Endothelial cell (in vitro differentiated cells): ENCODE measurements around the gene EIF2A. TPM values are rescaled to one million over a fixed set of nuclear protein-coding genes. Genes with fewer than 3 reads are reported as not detected.
A peak's percentile ranks its signal among the peaks of the same experiment; 100 is the strongest.
"Not testable (repeated sequence)": the region's sequence is repeated elsewhere in the genome, so short reads cannot be mapped to it uniquely, and the experiment has no call there.

Experiments
- DNase-seq: peaks from one replicate; pipeline ENCODE4 v3.0.0; 2021; ENCODE audit warnings: low spot score
- H3K27ac Mint-ChIP-seq: one replicate; pipeline ENCODE4 v1.8.0; 2021; ENCODE audit warnings: mixed read lengths, inconsistent platforms; ENCODE audit not compliant: unreplicated experiment
- H3K27me3 Mint-ChIP-seq: one replicate; pipeline ENCODE4 v1.8.0; 2021; ENCODE audit warnings: mild to moderate bottlenecking, moderate library complexity, mixed read lengths, inconsistent platforms; ENCODE audit not compliant: unreplicated experiment
- H3K36me3 Mint-ChIP-seq: one replicate; pipeline ENCODE4 v1.8.0; 2021; ENCODE audit warnings: mild to moderate bottlenecking, low read depth, mixed read lengths, inconsistent platforms; ENCODE audit not compliant: unreplicated experiment
- H3K4me1 Mint-ChIP-seq: one replicate; pipeline ENCODE4 v1.8.0; 2021; ENCODE audit warnings: mild to moderate bottlenecking, mixed read lengths, inconsistent platforms; ENCODE audit not compliant: unreplicated experiment
- H3K4me3 Mint-ChIP-seq: one replicate; pipeline ENCODE4 v1.8.0; 2021; ENCODE audit warnings: mild to moderate bottlenecking, mixed read lengths, inconsistent platforms; ENCODE audit not compliant: unreplicated experiment
- H3K9me3 Mint-ChIP-seq: one replicate; pipeline ENCODE4 v1.8.0; 2021; ENCODE audit warnings: mixed read lengths, inconsistent platforms; ENCODE audit not compliant: unreplicated experiment
- CTCF ChIP-seq: fragments of 200-600 bp; sonication (generic); IDR thresholded peaks from one replicate; pipeline ENCODE4 v1.5.0; 2021; ENCODE audit warnings: antibody characterized with exemption; ENCODE audit not compliant: unreplicated experiment
- total RNA-seq: library from RNA; stranded (reverse); fragmentation: NEBNext Ultra II Directional; extraction: Animal tissue kit (Norgen Biotek cat#: 25700); gene quantifications from one replicate; pipeline ENCODE4 v1.2.1, GENCODE V29; 2021; ENCODE audit not compliant: unreplicated experiment

EIF2A gene
- total RNA-seq, 1 donor from 2014 or later, result 68.8 TPM

- no peak for DNase-seq
- H3K4me1 Mint-ChIP-seq, result no peaks in the 10 kb centered on the region
- H3K36me3 Mint-ChIP-seq, result peaks cover 4% of the 10 kb centered on the region
- no peak overlapping the region for H3K4me3 Mint-ChIP-seq
- peaks cover 3% of the 10 kb centered on the region for H3K27me3 Mint-ChIP-seq
- no peak overlapping the region for H3K27ac Mint-ChIP-seq
- TF ChIP-seq CTCF, result no peak
- H3K9me3 Mint-ChIP-seq, result no peaks in the 10 kb centered on the region
These were observed 41.6 kb downstream of the EIF2A start for GRCh38 chr3:150588027-150588830.

GRCh38 chr3:150589759-150590158 lies 43.2 kb downstream of the EIF2A start:
- no peak overlapping the region for H3K4me3 Mint-ChIP-seq
- no peak for DNase-seq
- peaks cover 4% of the 10 kb centered on the region for H3K36me3 Mint-ChIP-seq
- no peaks in the 10 kb centered on the region for H3K9me3 Mint-ChIP-seq
- no peak overlapping the region for H3K27ac Mint-ChIP-seq
- TF ChIP-seq CTCF, result no peak
- peaks cover 3% of the 10 kb centered on the region for H3K27me3 Mint-ChIP-seq
- H3K4me1 Mint-ChIP-seq, result no peaks in the 10 kb centered on the region

- no peaks in the 10 kb centered on the region for H3K36me3 Mint-ChIP-seq
- H3K27ac Mint-ChIP-seq, result no peak overlapping the region
- DNase-seq, result no peak
- peaks cover 3% of the 10 kb centered on the region for H3K27me3 Mint-ChIP-seq
- no peak for TF ChIP-seq CTCF
- no peak overlapping the region for H3K4me3 Mint-ChIP-seq
- H3K9me3 Mint-ChIP-seq, result no peaks in the 10 kb centered on the region
- H3K4me1 Mint-ChIP-seq, result no peaks in the 10 kb centered on the region
These were observed 47.6 kb downstream of the EIF2A start for GRCh38 chr3:150594150-150594549.

- TF ChIP-seq CTCF, result no peak
- no peaks in the 10 kb centered on the region for H3K36me3 Mint-ChIP-seq
- H3K9me3 Mint-ChIP-seq, result no peaks in the 10 kb centered on the region
- no peak overlapping the region for H3K27ac Mint-ChIP-seq
- no peak overlapping the region for H3K4me3 Mint-ChIP-seq
- peaks cover 25% of the 10 kb centered on the region for H3K4me1 Mint-ChIP-seq
- DNase-seq, result no peak
- no peaks in the 10 kb centered on the region for H3K27me3 Mint-ChIP-seq
These were observed 51.1 kb downstream of the EIF2A start for GRCh38 chr3:150597646-150598045.

- Mint-ChIP-seq H3K4me3 (no peak overlapping the region), H3K36me3 (no peaks in the 10 kb centered on the region), H3K27me3 (peaks cover 4% of the 10 kb centered on the region), H3K27ac (peak overlapping the region; percentile 87), H3K4me1 (peaks cover 34% of the 10 kb centered on the region), H3K9me3 (no peaks in the 10 kb centered on the region)
- TF ChIP-seq CTCF, result no peak
- DNase-seq, result no peak
These were observed 53.2 kb downstream of the EIF2A start for GRCh38 chr3:150599611-150600297.

GRCh38 chr3:150600647-150601530 lies 54.3 kb downstream of the EIF2A start:
- H3K9me3 Mint-ChIP-seq, H3K36me3 Mint-ChIP-seq, H3K27me3 Mint-ChIP-seq, DNase-seq: not testable (repeated sequence)
- H3K4me3 Mint-ChIP-seq, result peak overlapping the region; percentile 21
- H3K4me1 Mint-ChIP-seq, result peaks cover 39% of the 10 kb centered on the region
- H3K27ac Mint-ChIP-seq, result peak overlapping the region; percentile 87
